AG09309 (cell line): Measurements from ENCODE around the gene COQ4.

Experiments
- DNase-seq: peaks from one replicate; pipeline ENCODE4 v3.0.0-alpha.2; 2010; ENCODE audit warnings: low read depth
- H3K4me3 ChIP-seq: 2 replicates; pipeline ENCODE4 v1.5.1; 2011; ENCODE audit warnings: mild to moderate bottlenecking, low read depth, low read length, moderate library complexity; ENCODE audit not compliant: control insufficient read depth
- CTCF ChIP-seq: IDR thresholded peaks from 2 replicates; pipeline ENCODE4 v1.5.1; 2011; ENCODE audit warnings: mild to moderate bottlenecking, low read depth, low read length, inconsistent platforms; ENCODE audit not compliant: insufficient read depth, control insufficient read depth; ENCODE audit errors: missing control alignments

COQ4 gene

GRCh38 chr9:128280084-128280622 is 42.5 kb upstream of the COQ4 start:
- no peak for DNase-seq
- no peak overlapping the region for H3K4me3 ChIP-seq
- no peak for TF ChIP-seq CTCF

GRCh38 chr9:128282500-128282899 is 40.1 kb upstream of the COQ4 start:
- no peak for DNase-seq
- no peak for TF ChIP-seq CTCF
- H3K4me3 ChIP-seq, result no peak overlapping the region

- no peak for DNase-seq
These were observed 37.4 kb upstream of the COQ4 start for GRCh38 chr9:128285033-128285784.

GRCh38 chr9:128286440-128286839 is 36.2 kb upstream of the COQ4 start:
- DNase-seq, result no peak
- no peak for TF ChIP-seq CTCF
- no peak overlapping the region for H3K4me3 ChIP-seq

More at GRCh38 chr9:128285033-128285784, 37.4 kb upstream of the COQ4 start:
- no peak overlapping the region for H3K4me3 ChIP-seq
- no peak for TF ChIP-seq CTCF

- DNase-seq, result no peak
- no peak overlapping the region for H3K4me3 ChIP-seq
- TF ChIP-seq CTCF, result no peak
These were observed 34.2 kb upstream of the COQ4 start for GRCh38 chr9:128288273-128289004.

- no peak overlapping the region for H3K4me3 ChIP-seq
- TF ChIP-seq CTCF, result no peak
- no peak for DNase-seq
These were observed 30.6 kb upstream of the COQ4 start for GRCh38 chr9:128292009-128292408.
